Measurements from ENCODE around the gene CASP3.

Gene CASP3

GRCh38 chr4:184649026-184649970, at the start of gene CASP3, which contains the start of gene PRIMPOL:
Gene CASP3, minus strand, starts transcription at chr4:184649447. Its CDS starts 10,994 bp downstream, at chr4:184638453.
Gene PRIMPOL, plus strand, starts transcription at chr4:184649738. Its CDS starts 7,403 bp downstream, at chr4:184657141.
- H3K27ac ChIP-seq, result peak within 1 kb of the TSS; percentile 99
- peak; percentile 56 for TF ChIP-seq CTCF (IDR thresholded peaks at IDR 0.05; ENCODE audit: low read depth, low read length)
- peak; percentile 99 for DNase-seq
- H3K27me3 ChIP-seq (ENCODE audit: insufficient read depth, low read depth, severe bottlenecking), result no peaks in the 10 kb centered on the region
- H3K36me3 ChIP-seq, result peaks cover 21% of the 10 kb centered on the region
- H3K4me3 ChIP-seq (ENCODE audit: low read depth, low read length), result peak within 1 kb of the TSS; percentile 94
- H3K9me3 ChIP-seq (ENCODE audit: severe bottlenecking), result no peaks in the 10 kb centered on the region

- DNase-seq, result no peak
- Histone ChIP-seq H3K9me3 (ENCODE audit: severe bottlenecking) (no peaks in the 10 kb centered on the region), H3K4me3 (ENCODE audit: low read depth, low read length) (no peak overlapping the region), H3K27me3 (ENCODE audit: insufficient read depth, low read depth, severe bottlenecking) (no peaks in the 10 kb centered on the region), H3K27ac (no peak overlapping the region), H3K36me3 (peaks cover 95% of the 10 kb centered on the region)
- no peak for TF ChIP-seq CTCF (IDR thresholded peaks at IDR 0.05; ENCODE audit: low read depth, low read length)
Observed at GRCh38 chr4:184697956-184698355, 48.7 kb upstream of the CASP3 start.

- no peaks in the 10 kb centered on the region for H3K9me3 ChIP-seq (ENCODE audit: severe bottlenecking)
- DNase-seq, result no peak
- H3K36me3 ChIP-seq, result peaks cover 77% of the 10 kb centered on the region
- H3K27me3 ChIP-seq (ENCODE audit: insufficient read depth, low read depth, severe bottlenecking), result no peaks in the 10 kb centered on the region
- peak overlapping the region; percentile 35 for H3K27ac ChIP-seq
- no peak overlapping the region for H3K4me3 ChIP-seq (ENCODE audit: low read depth, low read length)
- no peak for TF ChIP-seq CTCF (IDR thresholded peaks at IDR 0.05; ENCODE audit: low read depth, low read length)
Observed at GRCh38 chr4:184695178-184695896, 46.1 kb upstream of the CASP3 start.

GRCh38 chr4:184694412-184694956, 45.2 kb upstream of the CASP3 start:
- DNase-seq, result no peak
- Histone ChIP-seq H3K36me3 (peaks cover 69% of the 10 kb centered on the region), H3K9me3 (ENCODE audit: severe bottlenecking) (no peaks in the 10 kb centered on the region), H3K27me3 (ENCODE audit: insufficient read depth, low read depth, severe bottlenecking) (no peaks in the 10 kb centered on the region), H3K4me3 (ENCODE audit: low read depth, low read length) (no peak overlapping the region), H3K27ac (no peak overlapping the region)
- TF ChIP-seq CTCF (IDR thresholded peaks at IDR 0.05; ENCODE audit: low read depth, low read length), result no peak

GRCh38 chr4:184693056-184693455, 43.8 kb upstream of the CASP3 start:
- no peak for DNase-seq
- Histone ChIP-seq H3K27ac (no peak overlapping the region), H3K27me3 (ENCODE audit: insufficient read depth, low read depth, severe bottlenecking) (no peaks in the 10 kb centered on the region), H3K4me3 (ENCODE audit: low read depth, low read length) (no peak overlapping the region), H3K36me3 (peaks cover 57% of the 10 kb centered on the region), H3K9me3 (ENCODE audit: severe bottlenecking) (no peaks in the 10 kb centered on the region)
- no peak for TF ChIP-seq CTCF (IDR thresholded peaks at IDR 0.05; ENCODE audit: low read depth, low read length)
